GM23338 (cell line): ENCODE data around the gene GTSE1. TPM values are rescaled to one million over a fixed set of nuclear protein-coding genes. Genes with fewer than 3 reads are reported as not detected.
A peak's percentile ranks its signal among the peaks of the same experiment; 100 is the strongest.

ENCODE experiments used
- ATAC-seq: fragments of 200-7000 bp; cut with Tn5 transposase; 3 replicates; pipeline ENCODE4 v1.9.1; 2020
- DNase-seq: peaks from one replicate; pipeline ENCODE4 v3.0.0-alpha.2; 2015; ENCODE audit warnings: low spot score
- H2AFZ ChIP-seq: fragments of 200-600 bp; sonication (generic); 2 replicates; pipeline ENCODE4 v1.8.0; 2016; ENCODE audit warnings: antibody characterized with exemption, mild to moderate bottlenecking, moderate library complexity
- H3F3A ChIP-seq: fragments of 200-600 bp; sonication (generic); replicated peaks from 2 replicates; pipeline ENCODE4 v1.8.0; 2017; ENCODE audit warnings: antibody characterized with exemption, mixed run types, low read depth
- H3K27ac ChIP-seq: fragments of 200-600 bp; sonication (generic); 2 replicates; pipeline ENCODE4 v1.6.1; 2016; ENCODE audit warnings: low read depth
- H3K27me3 ChIP-seq: fragments of 200-600 bp; sonication (generic); 2 replicates; pipeline ENCODE4 v1.8.0; 2016; ENCODE audit warnings: mild to moderate bottlenecking, mixed run types, moderate library complexity; ENCODE audit not compliant: insufficient read depth
- H3K36me3 ChIP-seq: fragments of 200-600 bp; sonication (generic); 2 replicates; pipeline ENCODE4 v1.8.0; 2016; ENCODE audit warnings: mild to moderate bottlenecking; ENCODE audit not compliant: insufficient read depth
- H3K4me1 ChIP-seq: fragments of 200-600 bp; sonication (generic); 2 replicates; pipeline ENCODE4 v1.8.0; 2016; ENCODE audit warnings: mild to moderate bottlenecking, moderate library complexity; ENCODE audit not compliant: insufficient read depth
- H3K4me2 ChIP-seq: fragments of 200-600 bp; sonication (generic); 2 replicates; pipeline ENCODE4 v1.7.1; 2017; ENCODE audit warnings: mixed run types
- H3K4me3 ChIP-seq: fragments of 200-600 bp; sonication (generic); 2 replicates; pipeline ENCODE4 v1.6.1; 2016; ENCODE audit warnings: mixed run types
- H3K79me2 ChIP-seq: fragments of 200-600 bp; sonication (generic); replicated peaks from 2 replicates; pipeline ENCODE4 v1.8.0; 2017; ENCODE audit warnings: mild to moderate bottlenecking; ENCODE audit not compliant: insufficient read depth
- H3K9me2 ChIP-seq: fragments of 200-600 bp; sonication (generic); 2 replicates; pipeline ENCODE4 v1.8.0; 2017; ENCODE audit not compliant: insufficient read depth
- H4K20me1 ChIP-seq: fragments of 200-600 bp; sonication (generic); replicated peaks from 2 replicates; pipeline ENCODE4 v1.8.0; 2017; ENCODE audit warnings: mild to moderate bottlenecking; ENCODE audit not compliant: insufficient read depth
- H3K27ac Mint-ChIP-seq: 2 replicates; pipeline ENCODE4 v1.8.0; 2020; ENCODE audit warnings: inconsistent platforms, mild to moderate bottlenecking, moderate library complexity, mixed read lengths
- H3K27me3 Mint-ChIP-seq: 3 replicates; pipeline ENCODE4 v1.8.0; 2022; ENCODE audit warnings: low read depth, mild to moderate bottlenecking, moderate library complexity, mixed read lengths, inconsistent platforms; ENCODE audit not compliant: insufficient read depth, poor library complexity
- H3K36me3 Mint-ChIP-seq: 3 replicates; pipeline ENCODE4 v1.8.0; 2021; ENCODE audit warnings: low read depth, mild to moderate bottlenecking, inconsistent platforms, moderate library complexity, mixed read lengths
- H3K4me1 Mint-ChIP-seq: 3 replicates; pipeline ENCODE4 v1.8.0; 2020; ENCODE audit warnings: mild to moderate bottlenecking, inconsistent platforms, mixed read lengths
- H3K4me3 Mint-ChIP-seq: 3 replicates; pipeline ENCODE4 v1.8.0; 2021; ENCODE audit warnings: moderate library complexity, mild to moderate bottlenecking, inconsistent platforms, mixed read lengths
- H3K9me3 Mint-ChIP-seq: 3 replicates; pipeline ENCODE4 v1.8.0; 2020; ENCODE audit warnings: moderate library complexity, mild to moderate bottlenecking, inconsistent platforms, mixed read lengths
- CREB1 ChIP-seq: fragments of 250-450 bp; sonication (Bioruptor Pico); IDR thresholded peaks from 2 replicates; pipeline ENCODE4 v1.5.0; 2020; ENCODE audit warnings: low read depth, mild to moderate bottlenecking, moderate library complexity
- CTCF ChIP-seq, 2 experiments: fragments of 200-600 bp in 1 of 2; sonication (generic) in 1 of 2; conservative IDR thresholded peaks; 2 replicates each; pipeline versions ENCODE4 v1.5.1 to v1.6.1; 2016 to 2017; ENCODE audit warnings: antibody characterized with exemption in 2 of 2, low read depth in 2 of 2, mild to moderate bottlenecking in 2 of 2, moderate library complexity in 1 of 2
- ETS1 ChIP-seq: IDR thresholded peaks from 2 replicates; pipeline ENCODE4 v1.6.1; 2016; ENCODE audit warnings: antibody characterized with exemption
- EZH2phosphoT487 ChIP-seq: fragments of 200-600 bp; sonication (generic); IDR thresholded peaks from one replicate; pipeline ENCODE4 v1.8.1; 2018; ENCODE audit warnings: antibody characterized with exemption; ENCODE audit not compliant: unreplicated experiment
- NANOG ChIP-seq: IDR thresholded peaks from 2 replicates; pipeline ENCODE4 v1.6.1; 2016; ENCODE audit warnings: antibody characterized with exemption, borderline replicate concordance
- POLR2AphosphoS5 ChIP-seq: IDR thresholded peaks from 2 replicates; pipeline ENCODE4 v1.6.1; 2016; ENCODE audit warnings: antibody characterized with exemption, low read depth
- REST ChIP-seq: IDR thresholded peaks from one replicate; pipeline ENCODE4 v1.6.1; 2018; ENCODE audit warnings: antibody characterized with exemption; ENCODE audit not compliant: unreplicated experiment
- STAT1 ChIP-seq: IDR thresholded peaks from one replicate; pipeline ENCODE4 v1.6.1; 2016; ENCODE audit warnings: antibody characterized with exemption; ENCODE audit not compliant: unreplicated experiment
- ZNF331 ChIP-seq: fragments of 250-450 bp; sonication (Bioruptor Pico); IDR thresholded peaks from 2 replicates; pipeline ENCODE4 v1.5.0; 2020; ENCODE audit warnings: low read depth, mild to moderate bottlenecking, moderate library complexity
- polyA plus RNA-seq: library from polyadenylated mRNA; unstranded; fragments of >200 nt; fragmentation: Nextera tagmentation; extraction: Ambion mirVana; gene quantifications from 2 replicates; pipeline ENCODE4 v1.2.1, GENCODE V29; 2016
- total RNA-seq: library from RNA; depleted of rRNA; stranded (reverse); fragments of >200 nt; shearing (Covaris generic); gene quantifications from 2 replicates; pipeline ENCODE4 v1.2.3, GENCODE V29; 2014

GTSE1 gene
- total and polyA plus RNA-seq, 2 experiments from 2014 or later, result 26.3 to 28.6 TPM

GRCh38 chr22:46320166-46320710 is 23.6 kb downstream of the GTSE1 start:
- H3K4me3 ChIP-seq, result no peak overlapping the region
- Mint-ChIP-seq H3K27me3 (peaks cover 11% of the 10 kb centered on the region), H3K4me1 (no peaks in the 10 kb centered on the region), H3K9me3 (no peaks in the 10 kb centered on the region), H3K4me3 (no peak overlapping the region), H3K27ac (no peak overlapping the region), H3K36me3 (peaks cover 77% of the 10 kb centered on the region)
- no peak for ATAC-seq
- H2AFZ ChIP-seq, result no peak overlapping the region
- H4K20me1 ChIP-seq, result no peaks in the 10 kb centered on the region; the same call in 1 of the 2 replicates
- H3K36me3 ChIP-seq, result peaks cover 21% of the 10 kb centered on the region; the same call in 1 of the 2 replicates
- no peaks in the 10 kb centered on the region for H3K9me2 ChIP-seq
- no peaks in the 10 kb centered on the region; the same call in 1 of the 2 replicates for H3K79me2 ChIP-seq
- H3K27ac ChIP-seq, result no peak overlapping the region
- no peaks in the 10 kb centered on the region for H3K27me3 ChIP-seq
- no peak for TF ChIP-seq EZH2phosphoT487
- no peak for TF ChIP-seq CREB1 (CRISPR knock-in tag)
- TF ChIP-seq CTCF (conservative IDR thresholded peaks at IDR 0.05; ENCODE audit: low read depth in 2 of 2), result no peak
- no peak overlapping the region for H3K4me2 ChIP-seq
- no peaks in the 10 kb centered on the region for H3F3A ChIP-seq
- DNase-seq, result no peak
- H3K4me1 ChIP-seq, result no peaks in the 10 kb centered on the region

- Histone ChIP-seq H2AFZ (no peak overlapping the region), H3K79me2 (no peaks in the 10 kb centered on the region), H3K9me2 (no peaks in the 10 kb centered on the region), H3F3A (no peaks in the 10 kb centered on the region), H3K4me2 (no peak overlapping the region), H3K27me3 (no peaks in the 10 kb centered on the region), H3K27ac (no peak overlapping the region), H3K36me3 (peaks cover 17% of the 10 kb centered on the region; the same call in 1 of the 2 replicates), H4K20me1 (no peaks in the 10 kb centered on the region; the same call in 1 of the 2 replicates), H3K4me1 (no peaks in the 10 kb centered on the region), H3K4me3 (no peak overlapping the region)
- H3K4me3 Mint-ChIP-seq, result no peak overlapping the region
- ATAC-seq (no peak), DNase-seq (no peak)
- no peaks in the 10 kb centered on the region for H3K4me1 Mint-ChIP-seq
- H3K36me3 Mint-ChIP-seq, result peaks cover 76% of the 10 kb centered on the region
- no peaks in the 10 kb centered on the region for H3K9me3 Mint-ChIP-seq
- H3K27me3 Mint-ChIP-seq, result peaks cover 11% of the 10 kb centered on the region
- peak overlapping the region; percentile 63; the same call in 1 of the 2 replicates for H3K27ac Mint-ChIP-seq
- no peak for TF ChIP-seq ETS1
These were observed 24.2 kb downstream of the GTSE1 start for GRCh38 chr22:46320716-46321386.

GRCh38 chr22:46322711-46323110 is 26.0 kb downstream of the GTSE1 start:
- no peaks in the 10 kb centered on the region for H3K9me3 Mint-ChIP-seq

More at GRCh38 chr22:46322711-46323110, 26.0 kb downstream of the GTSE1 start:
- Mint-ChIP-seq H3K4me1 (no peaks in the 10 kb centered on the region), H3K27ac (peak overlapping the region; percentile 40; the same call in 1 of the 2 replicates), H3K36me3 (peaks cover 71% of the 10 kb centered on the region), H3K27me3 (peaks cover 14% of the 10 kb centered on the region), H3K4me3 (no peak overlapping the region)
- no peak overlapping the region for H3K4me2 ChIP-seq
- H3K4me1 ChIP-seq, result no peaks in the 10 kb centered on the region
- H3K4me3 ChIP-seq, result no peak overlapping the region
- no peak overlapping the region for H3K27ac ChIP-seq
- ATAC-seq (no peak), DNase-seq (no peak)
- no peaks in the 10 kb centered on the region; the same call in none of the 2 replicates for H4K20me1 ChIP-seq
- TF ChIP-seq CTCF (conservative IDR thresholded peaks at IDR 0.05; ENCODE audit: low read depth in 2 of 2) (no peak), NANOG (no peak), POLR2AphosphoS5 (no peak), REST (no peak), STAT1 (no peak), ZNF331 (CRISPR knock-in tag) (no peak), EZH2phosphoT487 (no peak)
- no peaks in the 10 kb centered on the region for H3K9me2 ChIP-seq
- H2AFZ ChIP-seq, result no peak overlapping the region
- H3F3A ChIP-seq, result no peaks in the 10 kb centered on the region
- H3K27me3 ChIP-seq, result no peaks in the 10 kb centered on the region
- no peaks in the 10 kb centered on the region for H3K79me2 ChIP-seq
- H3K36me3 ChIP-seq, result peaks cover 15% of the 10 kb centered on the region; the same call in 1 of the 2 replicates
